HG03196 (cell line): ENCODE data around the gene LPIN2.

Experiments used
- ATAC-seq: cut with Tn5 transposase; IDR thresholded peaks from one replicate; pipeline ENCODE4 v1.9.1; 2021; ENCODE audit not compliant: unreplicated experiment

LPIN2 gene

DNA sequence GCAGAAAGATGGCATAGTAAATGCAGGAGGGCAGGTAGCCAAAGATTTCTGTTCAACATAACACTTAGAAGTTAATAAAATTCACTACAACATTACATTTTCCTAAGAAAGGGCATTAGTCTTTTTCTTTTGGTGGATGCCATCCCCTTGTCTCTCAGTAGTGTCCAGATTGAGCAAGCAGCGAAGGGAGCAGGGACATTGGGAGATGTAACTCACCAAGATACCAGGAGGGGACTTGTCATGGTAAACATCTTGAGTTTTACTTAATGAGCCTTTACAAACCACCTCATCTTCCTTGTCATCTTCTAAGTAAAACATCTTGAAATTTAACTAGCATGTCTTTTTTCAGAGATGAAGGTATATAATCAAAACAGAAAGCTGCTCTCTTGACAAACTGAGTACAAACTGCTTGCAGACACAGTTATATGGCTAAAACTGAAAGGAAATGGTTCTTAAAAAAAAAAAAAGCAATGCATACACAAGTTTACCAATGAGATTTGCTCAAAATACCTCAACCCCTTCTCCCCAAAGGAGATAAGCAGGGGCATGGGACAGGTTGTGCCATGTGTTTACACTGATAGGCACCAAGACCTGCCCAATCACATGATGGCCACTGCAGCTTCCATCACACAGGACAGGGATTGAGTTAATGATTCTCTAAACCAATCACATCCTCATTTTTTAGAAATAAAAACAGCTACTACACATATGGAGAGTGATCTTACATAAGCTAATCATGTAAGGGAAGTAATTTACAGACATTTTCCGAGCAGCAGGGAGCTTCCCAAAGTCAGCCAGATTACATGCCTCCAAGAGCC lies 30.3 kb downstream of the LPIN2 start:
- ATAC-seq, result no peak

DNA sequence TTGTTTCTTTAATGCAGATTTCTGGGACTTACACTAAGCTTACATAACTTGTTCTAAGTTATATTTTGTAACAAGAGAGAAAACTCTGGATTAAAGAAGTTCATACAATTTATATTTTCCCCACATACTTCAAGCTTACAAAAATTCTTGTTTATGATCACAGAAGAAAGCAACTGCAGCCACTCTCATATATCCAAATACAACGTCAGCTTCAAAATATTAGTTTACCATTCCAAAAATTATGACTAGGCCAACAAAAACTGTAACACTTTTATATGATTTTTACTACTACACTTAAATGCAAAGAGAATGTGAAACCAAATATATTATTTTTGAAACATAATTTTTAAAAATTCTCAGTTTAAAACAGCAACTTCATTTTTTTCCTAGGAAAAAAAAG lies 30.9 kb downstream of the LPIN2 start:
- no peak for ATAC-seq

DNA sequence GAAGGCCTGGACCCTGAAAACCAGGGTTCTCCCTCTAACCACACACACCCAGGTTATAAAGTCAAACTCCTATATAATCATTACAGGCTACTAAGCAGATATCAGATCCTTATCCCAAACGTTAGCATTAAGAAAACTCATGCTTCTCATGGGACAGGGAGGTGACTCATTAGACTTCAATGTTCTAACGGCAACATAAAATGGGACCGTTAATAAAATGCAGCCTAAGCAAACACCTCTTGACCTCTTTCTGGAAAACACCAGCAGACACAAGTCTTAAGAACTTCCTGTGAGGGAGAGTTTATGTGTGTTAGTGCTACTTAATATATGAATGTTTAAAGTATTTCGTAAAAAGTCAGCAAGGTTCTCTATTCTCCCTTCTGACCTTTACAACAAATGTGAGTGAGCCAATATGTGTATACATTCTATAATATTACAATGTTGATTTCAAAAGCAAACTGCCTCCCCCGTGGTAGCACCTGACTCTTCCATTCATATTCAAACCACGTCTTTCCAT lies 31.7 kb downstream of the LPIN2 start:
- ATAC-seq, result no peak

DNA sequence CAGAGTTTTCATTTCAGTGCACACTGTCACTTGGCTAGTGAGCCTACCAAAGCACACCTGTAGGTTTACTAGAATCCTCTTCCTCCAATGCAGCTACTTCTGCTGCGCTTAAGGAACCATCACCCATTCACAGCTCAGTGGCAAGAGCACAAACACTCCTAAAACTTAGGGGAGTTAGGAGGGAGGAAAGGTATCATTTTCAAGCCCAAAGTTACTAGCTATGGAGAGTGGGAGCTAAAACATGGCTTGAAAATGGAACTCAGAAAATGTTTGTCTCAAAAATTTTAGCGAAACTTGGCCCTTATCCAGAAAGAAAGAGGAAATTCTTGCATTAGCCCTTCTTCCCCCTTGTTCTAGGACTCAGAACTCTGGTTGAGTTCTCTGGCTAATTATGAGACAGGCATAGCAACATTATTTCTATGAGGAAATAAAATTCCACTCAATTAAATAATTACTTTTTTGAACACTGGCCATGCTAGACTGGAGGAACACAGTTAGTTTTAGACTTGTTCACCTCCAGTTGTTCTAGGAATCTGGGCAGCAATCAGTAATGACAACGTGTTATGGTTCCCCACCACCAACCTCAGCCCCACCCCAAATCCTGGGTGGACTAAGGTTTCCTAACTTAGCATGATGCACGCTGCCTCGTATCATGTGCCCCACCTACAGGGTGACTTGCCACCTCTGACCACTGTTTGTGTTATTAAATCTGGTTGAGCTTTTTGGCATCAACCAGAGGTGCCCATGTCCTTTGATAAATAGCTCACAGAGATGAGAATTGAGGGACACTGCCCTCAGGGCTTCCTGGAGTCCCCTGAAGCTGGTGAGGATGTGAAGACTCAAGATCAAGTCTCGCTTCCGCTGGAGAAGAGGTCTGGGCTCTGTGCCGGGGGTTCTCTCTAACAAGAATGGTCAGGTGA lies 32.8 kb downstream of the LPIN2 start:
- no peak for ATAC-seq

DNA sequence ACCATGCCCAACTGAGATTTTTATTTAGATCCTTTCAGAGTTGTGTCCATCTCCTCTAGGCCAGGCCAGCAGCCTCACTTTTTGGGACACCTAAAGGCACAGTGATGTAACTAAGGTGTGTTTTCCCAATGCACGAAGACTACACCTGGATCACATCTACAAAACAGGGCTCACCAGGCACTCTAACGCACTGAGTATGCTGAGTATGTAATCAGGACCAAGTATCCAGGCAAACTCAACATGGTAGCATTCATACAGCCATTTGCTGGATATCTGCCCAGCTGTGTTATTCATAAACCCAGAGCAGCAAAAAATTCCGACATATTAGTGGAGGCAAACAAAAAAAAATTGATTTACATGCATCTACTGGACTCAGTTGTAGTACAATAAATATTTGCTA lies 33.8 kb downstream of the LPIN2 start:
- ATAC-seq, result no peak

DNA sequence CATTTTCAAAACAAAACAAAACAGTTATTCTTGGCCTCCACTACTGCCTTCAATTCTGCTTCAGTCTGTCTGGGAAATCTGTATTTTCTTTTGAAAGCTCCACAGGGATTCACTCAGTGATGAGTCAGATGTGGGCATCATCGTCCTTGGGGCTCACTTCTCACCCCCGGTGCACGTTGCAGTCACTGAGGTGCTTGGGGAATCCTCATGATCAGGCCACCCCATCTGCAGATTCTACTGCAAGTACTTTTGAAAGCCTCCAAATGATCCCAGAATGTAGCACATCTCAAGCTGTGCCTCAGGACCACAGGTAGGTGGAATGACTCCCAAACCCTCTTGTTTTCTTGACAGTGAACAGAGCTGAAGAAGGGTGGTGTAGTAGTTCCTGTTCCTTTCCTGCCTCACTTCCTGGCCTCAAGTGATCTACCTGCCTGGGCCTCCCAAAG lies 34.3 kb downstream of the LPIN2 start:
- ATAC-seq, result no peak

DNA sequence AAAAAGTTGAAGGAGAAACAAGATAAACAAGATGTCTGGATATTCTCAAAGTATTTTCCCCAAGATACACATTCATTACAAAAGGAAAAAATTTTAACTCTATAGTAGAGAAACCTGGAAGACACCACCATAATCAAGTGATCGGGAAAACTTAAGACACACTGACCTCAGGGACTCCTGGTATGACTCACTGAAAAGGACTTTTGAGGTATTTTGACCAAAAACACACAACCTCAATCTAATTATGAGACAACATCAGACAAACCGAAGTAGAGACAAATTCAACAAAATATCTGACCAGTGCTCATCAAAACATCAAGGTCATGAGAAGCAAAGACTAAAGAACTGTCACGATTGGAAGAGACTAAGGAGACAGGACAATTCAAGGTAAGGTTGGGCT lies 34.7 kb downstream of the LPIN2 start:
- no peak for ATAC-seq

DNA sequence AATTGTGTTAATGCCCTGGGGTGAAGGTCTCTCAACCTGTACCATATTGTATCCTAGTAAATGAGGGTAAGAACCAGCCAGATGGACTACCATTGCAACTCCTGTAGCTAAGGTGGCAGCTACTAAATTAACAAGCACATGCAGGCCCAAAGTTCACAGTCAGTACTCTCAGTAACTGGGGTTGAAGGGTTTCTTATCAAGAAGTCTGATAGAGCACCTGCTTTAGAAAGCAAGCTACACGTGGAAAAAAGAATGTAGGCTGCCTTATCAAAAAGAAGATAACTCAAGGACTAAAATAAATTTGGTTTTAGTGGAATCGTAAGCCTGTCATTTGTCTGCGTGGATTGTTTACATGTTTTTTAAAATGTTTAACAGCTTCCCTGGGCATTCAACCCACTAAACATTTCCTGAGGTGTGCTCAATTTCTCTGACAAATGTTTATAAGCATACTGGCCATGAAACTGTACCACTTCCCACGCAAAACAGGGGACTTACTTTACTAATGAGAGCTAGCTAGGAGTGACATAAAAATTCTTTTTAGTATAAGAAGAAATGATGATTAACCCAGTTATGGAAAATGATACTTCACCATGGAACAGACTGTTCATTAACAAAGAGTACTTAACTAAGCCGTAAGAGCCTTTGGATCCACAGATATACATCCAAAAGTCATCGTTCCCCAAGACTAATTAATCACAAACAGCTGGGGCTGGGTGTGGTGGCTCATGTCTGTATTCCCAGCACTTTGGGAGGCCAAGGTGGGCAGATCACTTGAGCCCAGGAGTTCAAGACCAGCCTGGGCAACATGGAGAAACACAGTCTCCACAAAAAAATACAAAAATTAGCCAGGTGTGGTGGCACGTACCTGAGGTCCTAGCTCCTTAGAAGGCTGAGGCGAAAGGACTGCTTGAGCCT lies 36.5 kb downstream of the LPIN2 start:
- ATAC-seq, result no peak

DNA sequence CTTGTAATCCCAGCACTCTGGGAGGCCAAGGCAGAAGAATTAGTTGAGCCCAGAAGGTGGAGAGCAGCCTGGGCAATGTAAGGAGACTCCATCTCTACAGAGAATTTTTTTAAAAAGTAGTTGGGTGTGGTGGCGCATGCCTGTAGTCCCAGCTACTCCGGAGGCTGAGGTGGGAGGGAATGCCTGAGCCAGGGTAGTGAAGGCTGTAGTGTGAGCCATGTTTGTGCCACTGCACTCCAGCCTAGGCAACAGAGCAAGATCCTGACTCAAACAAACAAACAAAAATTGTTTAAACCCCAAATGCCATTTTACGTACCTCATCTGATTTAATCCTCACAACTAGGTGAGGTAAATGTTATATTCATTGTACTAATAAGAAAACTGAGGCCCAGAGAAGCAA lies 38.2 kb downstream of the LPIN2 start:
- no peak for ATAC-seq

DNA sequence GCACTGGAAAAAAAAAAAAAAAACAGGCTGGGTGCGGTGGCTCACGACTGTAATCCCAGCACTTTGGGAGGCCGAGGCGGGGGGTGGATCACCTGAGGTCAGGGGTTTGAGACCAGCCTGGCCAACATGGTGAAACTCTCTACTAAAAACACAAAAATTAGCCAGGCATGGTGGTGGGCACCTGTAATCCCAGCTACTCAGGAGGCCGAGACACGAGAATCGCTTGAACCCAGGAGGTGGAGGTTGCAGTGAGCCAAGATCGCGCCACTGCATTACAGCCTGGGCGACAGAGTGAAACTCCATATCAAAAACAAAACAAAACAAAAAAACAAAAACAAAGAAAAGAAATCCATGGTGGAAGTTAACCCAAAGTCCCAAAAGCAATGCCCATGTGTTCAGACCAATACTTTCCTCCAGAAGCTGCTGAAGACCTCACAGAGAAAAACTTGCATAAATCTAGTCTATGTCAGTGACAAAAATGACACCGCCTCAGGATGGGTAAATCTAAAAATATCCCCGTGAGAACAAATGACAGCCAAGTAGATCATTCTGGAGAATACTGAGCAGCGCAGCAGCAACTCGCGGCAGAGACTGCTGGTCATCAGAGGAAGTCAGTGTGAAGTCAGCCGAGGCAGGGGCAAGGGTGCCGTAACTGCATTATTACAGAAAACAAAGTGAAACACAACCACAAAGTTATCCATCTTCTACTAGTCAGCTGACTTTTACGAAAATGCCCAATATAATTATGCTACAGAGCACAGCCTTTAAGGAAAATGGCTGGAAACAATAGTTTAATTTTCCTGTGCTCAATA lies 41.0 kb downstream of the LPIN2 start:
- ATAC-seq, result peak; percentile 86

DNA sequence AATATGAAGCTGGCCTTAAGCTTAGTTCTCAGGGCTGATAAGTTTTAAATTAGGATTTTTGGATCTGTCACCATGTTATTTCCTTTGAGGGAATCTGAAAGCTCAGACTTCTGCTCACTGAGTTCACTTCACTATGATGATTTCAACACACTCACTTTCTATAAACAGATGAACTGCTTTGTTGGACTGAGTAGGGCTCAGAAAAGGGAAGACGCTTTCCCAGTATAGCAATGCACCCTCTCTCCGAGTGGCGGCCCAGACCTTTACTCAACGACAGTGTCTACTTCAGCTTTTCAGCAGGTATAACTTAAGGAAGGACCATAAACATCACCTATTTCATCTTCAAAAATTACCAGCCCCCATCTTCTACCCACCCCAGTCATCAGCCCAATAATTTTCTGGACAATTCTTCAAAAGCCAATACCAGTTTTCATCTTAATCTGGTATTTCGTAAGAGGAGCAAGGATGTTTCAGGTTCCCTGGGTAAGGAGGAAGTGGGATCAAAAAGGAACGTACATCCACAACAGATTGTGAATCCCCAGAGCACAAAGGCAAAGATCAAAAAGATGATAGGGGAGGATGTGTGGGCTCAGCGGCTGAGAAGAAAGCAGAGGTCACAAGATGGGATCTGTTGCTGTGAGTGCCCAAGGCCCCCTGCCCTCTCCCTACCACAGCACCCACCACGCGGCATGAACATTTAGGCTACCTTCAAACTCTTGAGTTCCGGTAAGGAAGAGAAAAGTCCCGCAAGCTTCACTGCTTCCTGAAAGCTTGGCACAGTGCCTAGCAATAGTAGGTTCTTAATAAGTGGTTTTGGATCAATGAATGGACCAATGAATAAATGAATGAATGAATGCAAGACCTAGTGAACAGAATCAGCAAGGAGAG lies 41.9 kb downstream of the LPIN2 start:
- ATAC-seq, result no peak

DNA sequence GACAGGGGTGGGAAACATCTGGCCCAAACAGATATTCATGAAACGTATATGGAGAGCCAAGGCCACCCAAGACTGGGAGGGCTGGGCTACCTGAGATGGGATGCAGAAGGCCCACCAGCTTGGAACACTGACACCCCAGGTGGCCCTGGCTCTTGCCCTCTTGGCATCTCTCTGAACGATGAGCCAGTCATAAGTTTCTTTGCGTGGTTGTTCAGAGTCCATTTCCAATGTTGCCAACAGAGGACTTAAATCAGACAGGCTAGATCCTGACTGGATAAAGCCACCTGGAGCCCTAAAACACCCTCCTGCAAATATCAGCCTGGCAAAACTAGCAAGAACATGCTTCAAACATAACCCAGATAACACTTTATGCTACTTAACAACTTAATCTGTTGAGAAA lies 42.6 kb downstream of the LPIN2 start:
- no peak for ATAC-seq

DNA sequence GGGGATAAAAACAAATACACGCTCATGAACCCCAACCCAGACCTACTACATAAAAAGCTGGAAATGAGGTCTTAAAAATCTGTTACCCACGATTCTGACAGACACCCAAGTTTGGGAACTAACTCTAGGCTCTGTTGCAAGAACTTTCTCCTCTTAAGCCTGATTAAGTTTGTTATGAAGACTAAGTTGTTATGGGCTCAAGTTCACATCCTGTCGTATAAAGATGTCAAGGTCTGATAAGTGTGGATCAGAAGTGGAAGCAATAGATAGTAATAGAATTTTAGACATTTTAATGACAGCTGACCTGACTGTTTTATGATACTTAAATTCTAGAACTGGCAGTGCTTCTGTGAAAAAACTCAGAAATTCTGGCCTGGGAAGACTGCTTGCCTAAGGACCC lies 43.2 kb downstream of the LPIN2 start:
- no peak for ATAC-seq

DNA sequence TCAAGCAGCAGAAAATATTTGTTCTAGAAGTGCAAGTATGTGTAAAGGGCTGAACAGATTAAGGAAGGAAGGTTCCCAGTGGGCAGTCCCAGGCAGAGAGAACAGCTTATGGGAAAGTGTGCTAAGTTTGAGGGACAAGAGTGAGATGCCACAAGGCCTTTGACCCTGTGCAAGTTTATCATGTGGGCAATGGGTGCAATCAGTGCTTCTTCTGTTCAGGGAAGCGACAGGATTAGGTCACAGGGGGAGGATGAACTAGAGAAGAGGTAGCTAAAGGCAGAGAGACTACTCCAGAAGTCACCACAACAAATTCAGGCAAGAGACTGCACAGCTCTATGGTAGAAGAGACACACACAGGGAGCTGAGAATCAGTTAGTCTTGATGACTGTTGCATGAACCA lies 44.3 kb downstream of the LPIN2 start:
- ATAC-seq, result no peak

DNA sequence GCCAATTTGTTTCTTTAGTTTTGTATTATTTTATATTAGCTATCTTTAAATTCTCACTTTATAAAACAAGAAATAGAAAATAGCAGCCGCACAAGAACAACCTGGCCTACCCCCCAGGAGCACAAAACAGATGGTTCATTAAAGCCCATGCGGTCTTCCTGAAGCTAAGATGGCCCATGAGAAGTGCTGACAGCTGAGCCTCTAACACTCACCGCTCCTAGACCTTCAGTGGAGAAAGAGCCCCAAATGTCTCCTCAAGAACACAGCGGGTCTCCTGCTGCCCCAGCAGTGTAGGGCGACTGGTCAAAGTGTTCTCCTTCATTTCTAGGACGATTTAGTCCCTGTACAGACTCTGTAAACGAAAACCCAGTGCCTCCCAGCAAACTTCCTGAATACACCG lies 45.1 kb downstream of the LPIN2 start:
- no peak for ATAC-seq

DNA sequence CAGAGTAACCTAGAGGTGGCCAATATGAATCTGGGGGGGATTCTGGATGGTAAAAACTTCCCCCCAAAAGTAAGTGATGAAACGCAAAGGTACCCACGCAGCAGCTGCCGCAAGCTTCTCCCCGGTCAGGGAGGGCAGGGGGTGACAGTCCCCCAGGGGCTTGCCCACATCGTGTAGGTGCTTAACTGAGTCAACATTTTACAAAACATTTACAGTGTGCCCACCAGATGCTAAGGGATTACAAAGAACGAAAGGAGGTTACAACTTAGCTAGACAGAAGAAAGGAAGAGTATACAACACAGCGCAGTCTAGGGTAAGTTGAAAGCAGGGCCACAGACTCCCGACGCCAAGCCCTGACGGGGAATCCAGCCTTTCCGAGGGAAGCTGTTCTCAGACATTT lies 45.6 kb downstream of the LPIN2 start:
- no peak for ATAC-seq

DNA sequence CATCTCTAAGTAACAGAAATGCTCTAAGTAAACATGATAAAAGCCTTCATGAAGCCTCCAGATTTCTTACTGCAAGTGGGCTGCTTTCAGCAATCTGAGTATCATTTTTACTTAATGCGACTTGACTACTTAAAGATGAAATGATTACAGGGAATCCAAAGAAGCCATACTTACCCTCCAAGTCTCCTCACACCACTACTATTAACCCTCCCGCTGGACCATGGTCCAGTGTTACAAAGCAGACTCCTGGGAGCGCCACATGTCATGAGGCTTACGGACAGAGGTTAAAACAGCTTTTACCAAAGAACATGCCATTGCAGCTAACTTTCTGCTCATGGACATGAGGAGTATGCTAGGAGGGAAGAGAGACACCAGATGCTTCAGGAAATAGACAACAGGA lies 46.4 kb downstream of the LPIN2 start:
- no peak for ATAC-seq

DNA sequence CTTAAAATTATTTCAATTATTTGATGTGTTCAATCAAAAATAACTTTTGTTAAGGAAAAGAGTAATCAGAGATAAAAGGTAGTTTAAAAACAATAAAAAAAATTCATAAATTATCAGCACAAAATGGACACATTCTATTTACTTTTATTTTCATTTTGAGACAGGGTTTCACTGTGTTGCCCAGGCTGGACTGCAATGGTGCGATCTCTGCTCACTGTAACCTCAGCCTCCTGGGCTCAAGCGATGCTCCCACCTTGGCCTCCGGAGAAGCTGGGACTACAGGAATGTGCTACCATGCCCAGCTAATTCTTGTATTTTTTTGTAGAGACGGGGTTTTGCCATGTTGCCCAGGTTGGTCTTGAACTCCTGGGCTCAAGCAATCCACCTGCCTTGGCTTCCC lies 47.1 kb downstream of the LPIN2 start:
- ATAC-seq, result no peak

DNA sequence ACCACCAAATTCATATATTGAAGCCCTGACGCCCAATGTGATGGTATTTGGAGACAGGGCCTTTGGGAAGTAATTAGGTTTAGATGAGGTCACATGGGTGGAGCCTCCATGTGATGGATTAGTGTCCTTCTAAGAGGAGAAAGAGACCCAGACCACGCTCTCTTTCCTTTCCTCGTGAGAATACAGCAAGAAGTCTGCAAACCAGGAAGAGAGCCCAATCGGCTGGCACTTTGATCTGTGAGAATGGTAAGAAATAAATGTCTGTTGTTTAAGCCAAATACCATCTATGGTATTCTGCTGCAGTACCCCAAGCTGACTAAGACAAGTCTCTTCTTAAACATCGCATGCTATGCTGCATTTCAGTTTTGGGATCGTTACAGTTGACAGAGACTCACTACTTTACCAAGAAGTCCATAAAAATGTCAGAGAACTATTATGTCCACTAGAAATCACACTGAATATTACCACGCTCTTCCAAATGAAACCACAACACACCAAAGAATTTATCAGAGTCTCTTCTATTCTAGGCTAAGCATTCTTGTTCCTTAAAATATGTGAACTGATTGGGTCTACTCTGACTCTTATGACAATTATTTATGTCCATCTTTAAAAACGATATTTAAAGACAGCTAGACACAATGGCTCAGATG lies 48.5 kb downstream of the LPIN2 start:
- ATAC-seq, result no peak
